ENCODE data around the gene PRICKLE2. TPM values are rescaled to one million over a fixed set of nuclear protein-coding genes. Genes with fewer than 3 reads are reported as not detected.

Gene PRICKLE2
- total RNA-seq, 1 donor from 2014 or later, result 56.1 TPM

GRCh38 chr3:64247991-64248646 is 22.9 kb upstream of the PRICKLE2 start:
- DNase-seq (ENCODE audit: low read depth), result peak; percentile 93

GRCh38 chr3:64244011-64244942 is 19.0 kb upstream of the PRICKLE2 start:
- no peak for DNase-seq (ENCODE audit: low read depth)

- DNase-seq (ENCODE audit: low read depth), result peak; percentile 68
Observed at GRCh38 chr3:64242435-64242834, 17.2 kb upstream of the PRICKLE2 start.

GRCh38 chr3:64240959-64241358 is 15.7 kb upstream of the PRICKLE2 start:
- no peak for DNase-seq (ENCODE audit: low read depth)

- peak; percentile 86 for DNase-seq (ENCODE audit: low read depth)
Observed at GRCh38 chr3:64240396-64240795, 15.1 kb upstream of the PRICKLE2 start.

GRCh38 chr3:64239841-64240240 is 14.6 kb upstream of the PRICKLE2 start:
- DNase-seq (ENCODE audit: low read depth), result no peak

- peak; percentile 96 for DNase-seq (ENCODE audit: low read depth)
Observed at GRCh38 chr3:64238971-64239667, 13.9 kb upstream of the PRICKLE2 start.

- DNase-seq (ENCODE audit: low read depth), result no peak
Observed at GRCh38 chr3:64237083-64237482, 11.8 kb upstream of the PRICKLE2 start.

- DNase-seq (ENCODE audit: low read depth), result no peak
Observed at GRCh38 chr3:64235605-64236004, 10.3 kb upstream of the PRICKLE2 start.

GRCh38 chr3:64234571-64234970 is 9.3 kb upstream of the PRICKLE2 start:
- DNase-seq (ENCODE audit: low read depth), result no peak

GRCh38 chr3:64232821-64233220 is 7.6 kb upstream of the PRICKLE2 start:
- no peak for DNase-seq (ENCODE audit: low read depth)

- DNase-seq (ENCODE audit: low read depth), result peak; percentile 70
Observed at GRCh38 chr3:64229903-64230302, 4.6 kb upstream of the PRICKLE2 start.

- no peak for DNase-seq (ENCODE audit: low read depth)
Observed at GRCh38 chr3:64228110-64228509, 2.8 kb upstream of the PRICKLE2 start.

GRCh38 chr3:64226730-64227129 is 1.5 kb upstream of the PRICKLE2 start:
- no peak for DNase-seq (ENCODE audit: low read depth)

- DNase-seq (ENCODE audit: low read depth), result no peak
Observed at GRCh38 chr3:64225695-64226499, 631 bp upstream of the PRICKLE2 start.

- peak; percentile 53 for DNase-seq (ENCODE audit: low read depth)
Observed at GRCh38 chr3:64223791-64224745, 1.2 kb downstream of the PRICKLE2 start.

- no peak for DNase-seq (ENCODE audit: low read depth)
Observed at GRCh38 chr3:64222501-64223111, 2.7 kb downstream of the PRICKLE2 start.

GRCh38 chr3:64221571-64222257 is 3.6 kb downstream of the PRICKLE2 start:
- DNase-seq (ENCODE audit: low read depth), result no peak

- peak; percentile 85 for DNase-seq (ENCODE audit: low read depth)
Observed at GRCh38 chr3:64220161-64220914, 4.9 kb downstream of the PRICKLE2 start.

Data from renal cortical epithelial cell (primary cell).